SK-N-SH (cell line): ENCODE results near the gene TLX3. TPM values are rescaled to one million over a fixed set of nuclear protein-coding genes. Genes with fewer than 3 reads are reported as not detected.

Experiments used
- CTCF ChIA-PET: fragments of 300-600, 350-600 bp; formaldehyde crosslinking; extraction: SDS; loops from one replicate; lab custom pipeline; 2021; lab: Yijun Ruan, JAX
- POLR2A ChIA-PET: fragments of 350-600 bp; sonication (Branson Sonifier 250); formaldehyde crosslinking; extraction: SDS; loops from one replicate; lab custom pipeline; 2020; ENCODE audit warnings: antibody characterized with exemption, inconsistent platforms; lab: Yijun Ruan, JAX
- DNase-seq: peaks from one replicate; pipeline ENCODE4 v3.0.0; 2012
- H2AFZ ChIP-seq: fragments of 200-600 bp; sonication (generic); 2 replicates; pipeline ENCODE4 v1.8.1; 2016; ENCODE audit warnings: antibody characterized with exemption, mild to moderate bottlenecking, low read depth
- H3F3A ChIP-seq: fragments of 200-600 bp; sonication (generic); replicated peaks from 2 replicates; pipeline ENCODE3; 2016; ENCODE audit warnings: antibody characterized with exemption, mild to moderate bottlenecking; ENCODE audit not compliant: insufficient read depth
- H3K27ac ChIP-seq, 2 experiments: fragments of 200-500 bp in 1 of 2; fragments of 200-600 bp in 1 of 2; sonication (Bioruptor generic) in 1 of 2; sonication (generic), shearing (Covaris generic) in 1 of 2; 2 replicates each; pipeline versions ENCODE4 v1.5.1 to v1.6.1; 2014 to 2016; ENCODE audit warnings: low read depth in 2 of 2, inconsistent platforms in 1 of 2, low read length in 1 of 2, mild to moderate bottlenecking in 1 of 2, mixed read lengths in 1 of 2
- H3K27me3 ChIP-seq: fragments of 200-600 bp; sonication (generic), shearing (Covaris generic); 2 replicates; pipeline ENCODE4 v1.6.1; 2016; ENCODE audit warnings: mixed run types; ENCODE audit not compliant: insufficient read depth
- H3K36me3 ChIP-seq, 2 experiments: fragments of 200-500 bp in 1 of 2; fragments of 200-600 bp in 1 of 2; sonication (Bioruptor generic) in 1 of 2; sonication (generic) in 1 of 2; replicated peaks in 1 of 2; 2 replicates each; pipeline versions ENCODE3 to v1.5.1; 2014 to 2016; ENCODE audit warnings: low read length in 1 of 2, mild to moderate bottlenecking in 1 of 2; ENCODE audit not compliant: insufficient read depth in 2 of 2, control insufficient read depth in 1 of 2
- H3K4me1 ChIP-seq, 2 experiments: fragments of 200-500 bp in 1 of 2; fragments of 200-600 bp in 1 of 2; sonication (Bioruptor generic) in 1 of 2; sonication (generic), shearing (Covaris generic) in 1 of 2; 2 replicates each; pipeline versions ENCODE4 v1.5.1 to v1.6.1; 2014 to 2016; ENCODE audit warnings: low read depth in 1 of 2, low read length in 1 of 2, mixed run types in 1 of 2; ENCODE audit not compliant: insufficient read depth in 2 of 2, control insufficient read depth in 1 of 2
- H3K4me2 ChIP-seq: fragments of 200-600 bp; sonication (generic), shearing (Covaris generic); 2 replicates; pipeline ENCODE4 v1.6.1; 2017; ENCODE audit warnings: mixed run types
- H3K4me3 ChIP-seq, 2 experiments: fragments of 200-500 bp in 1 of 2; fragments of 200-600 bp in 1 of 2; sonication (Bioruptor generic) in 1 of 2; sonication (generic), shearing (Covaris generic) in 1 of 2; 2 replicates each; pipeline versions ENCODE4 v1.5.1 to v1.8.1; 2014 to 2016; ENCODE audit warnings: low read depth in 2 of 2, inconsistent platforms in 1 of 2, low read length in 1 of 2, mild to moderate bottlenecking in 1 of 2, mixed read lengths in 1 of 2, moderate library complexity in 1 of 2
- H3K79me2 ChIP-seq: fragments of 200-600 bp; sonication (generic); 2 replicates; pipeline ENCODE4 v1.8.1; 2017; ENCODE audit warnings: mild to moderate bottlenecking; ENCODE audit not compliant: insufficient read depth
- H3K9ac ChIP-seq: fragments of 200-600 bp; sonication (generic); 2 replicates; pipeline ENCODE4 v1.6.1; 2017; ENCODE audit warnings: mixed run types
- H3K9me2 ChIP-seq: fragments of 200-600 bp; sonication (generic); 2 replicates; pipeline ENCODE4 v1.6.1; 2017; ENCODE audit warnings: mixed run types
- H3K9me3 ChIP-seq: fragments of 200-600 bp; sonication (generic); 2 replicates; pipeline ENCODE4 v1.6.1; 2017; ENCODE audit warnings: mixed run types, mild to moderate bottlenecking, moderate library complexity
- H4K20me1 ChIP-seq: fragments of 200-600 bp; sonication (generic); 2 replicates; pipeline ENCODE4 v1.6.1; 2017; ENCODE audit warnings: mild to moderate bottlenecking, mixed run types; ENCODE audit not compliant: insufficient read depth
- FOSL2 ChIP-seq: IDR thresholded peaks from 2 replicates; pipeline ENCODE4 v1.4.0; 2012; ENCODE audit warnings: low read depth, mild to moderate bottlenecking, moderate library complexity, borderline replicate concordance
- FOXJ3 ChIP-seq: sonication (generic); formaldehyde crosslinking; IDR thresholded peaks from 2 replicates; pipeline ENCODE4 v1.5.1; 2020; ENCODE audit warnings: mild to moderate bottlenecking, missing genetic modification reagents
- GABPA ChIP-seq: IDR thresholded peaks from 2 replicates; pipeline ENCODE4 v1.4.0; 2012; ENCODE audit warnings: low read depth, mild to moderate bottlenecking
- GATA2 ChIP-seq: sonication (generic); formaldehyde crosslinking; IDR thresholded peaks from 2 replicates; pipeline ENCODE4 v1.5.0; 2020; ENCODE audit warnings: mild to moderate bottlenecking, missing genetic modification reagents
- MXI1 ChIP-seq: IDR thresholded peaks from 2 replicates; pipeline ENCODE4 v1.6.1; 2012; ENCODE audit warnings: mild to moderate bottlenecking, low read depth, low read length, improper control_type of control experiment
- NRF1 ChIP-seq: IDR thresholded peaks from 2 replicates; pipeline ENCODE4 v1.6.1; 2012; ENCODE audit warnings: low read depth, mild to moderate bottlenecking, low read length
- PBX3 ChIP-seq: IDR thresholded peaks from 2 replicates; pipeline ENCODE4; 2012
- RAD21 ChIP-seq: IDR thresholded peaks from 2 replicates; pipeline ENCODE4 v1.6.1; 2012; ENCODE audit warnings: mild to moderate bottlenecking, low read length
- RCOR1 ChIP-seq: fragments of 150-350 bp; IDR thresholded peaks from 2 replicates; pipeline ENCODE4 v1.6.1; 2017; ENCODE audit warnings: antibody characterized with exemption, low read length
- REST ChIP-seq: IDR thresholded peaks from 2 replicates; pipeline ENCODE4 v1.6.1; 2012; ENCODE audit warnings: mild to moderate bottlenecking, low read depth, low read length, moderate library complexity
- SMC3 ChIP-seq: IDR thresholded peaks from 2 replicates; pipeline ENCODE4 v1.6.1; 2012; ENCODE audit warnings: low read depth, low read length, improper control_type of control experiment
- TAF1 ChIP-seq: IDR thresholded peaks from 2 replicates; pipeline ENCODE4 v1.6.1; 2012; ENCODE audit warnings: low read depth, mild to moderate bottlenecking, low read length, moderate library complexity, borderline replicate concordance
- TCF12 ChIP-seq: IDR thresholded peaks from 2 replicates; pipeline ENCODE4 v1.4.0; 2012
- WGBS: methylation state at CpG from one replicate; pipeline ENCODE4 v1.1.6; 2017; ENCODE audit warnings: low lambda C conversion rate; 5-methylcytosine and 5-hydroxymethylcytosine counted together
- polyA plus RNA-seq, 3 experiments: library from polyadenylated mRNA; depleted of rRNA; stranded (reverse); fragments of >200 nt; gene quantifications; 2 replicates each; pipeline ENCODE4 v1.2.3, GENCODE V29; 2012
- TF ChIP-seq, protein P1 (sequence below): IDR thresholded peaks from 2 replicates; pipeline ENCODE4 v1.4.0; 2012; ENCODE audit warnings: low read depth
- TF ChIP-seq, protein P2 (sequence below): fragments of 150-350 bp; IDR thresholded peaks from 2 replicates; pipeline ENCODE4 v1.6.1; 2017; ENCODE audit warnings: antibody characterized with exemption, low read length, low read depth, borderline replicate concordance
- TF ChIP-seq, protein P3 (sequence below): fragments of 150-350 bp; IDR thresholded peaks from 2 replicates; pipeline ENCODE4 v1.6.1; 2016; ENCODE audit warnings: mild to moderate bottlenecking, low read depth, low read length

TLX3 gene
- polyA plus RNA-seq, 1 of the 3 experiments (the other 2 are of a cell fraction): 4.7 TPM

- Histone ChIP-seq H3K27ac (peak overlapping the region in 1 of 2 experiments; percentile 81; a peak in 1 of 4 replicates), H3F3A (peaks cover 3% of the 10 kb centered on the region), H4K20me1 (no peaks in the 10 kb centered on the region), H2AFZ (peak overlapping the region; percentile 86), H3K79me2 (peaks cover 8% of the 10 kb centered on the region; the same call in 1 of the 2 replicates), H3K36me3 (no peaks in the 10 kb centered on the region), H3K27me3 (no peaks in the 10 kb centered on the region; the same call in 1 of the 2 replicates), H3K9me3 (no peaks in the 10 kb centered on the region), H3K4me1 (peaks cover 0 to 40% of the 10 kb centered on the region in 2 experiments; a peak in 2 of 4 replicates), H3K9ac (peak overlapping the region; percentile 78; the same call in 1 of the 2 replicates), H3K4me3 (peak overlapping the region; percentile 86 to 87), H3K4me2 (peak overlapping the region; percentile 98; the same call in 1 of the 2 replicates), H3K9me2 (no peaks in the 10 kb centered on the region)
- ChIA-PET CTCF (interaction anchor here (0.9 to 4.7 kb wide), 8 partner anchors 11 to 295 kb away, joined by 3 to 46 read pairs (median 4); no protein-coding TSS in a partner anchor), POLR2A (interaction anchor here (2.3 to 2.4 kb wide), 2 partner anchors 9 to 13 kb away, joined by 13 to 20 read pairs; no protein-coding TSS in a partner anchor)
- TF ChIP-seq PBX3 (peak; percentile 20; the same call in 1 of the 2 replicates), MXI1 (no peak)
- 88% methylated on average over 25 of the region's 41 CpGs for WGBS
- DNase-seq: no peak
Observed at GRCh38 chr5:171310212-171310818, 1.3 kb downstream of the TLX3 start.

- Histone ChIP-seq H3K9me2 (no peaks in the 10 kb centered on the region), H3K4me1 (peaks cover 0 to 35% of the 10 kb centered on the region in 2 experiments; a peak in 1 of 4 replicates), H3K9ac (no peak overlapping the region), H3K27ac (no peak overlapping the region), H3K9me3 (no peaks in the 10 kb centered on the region), H3K79me2 (peaks cover 8% of the 10 kb centered on the region; the same call in 1 of the 2 replicates), H4K20me1 (no peaks in the 10 kb centered on the region), H2AFZ (no peak overlapping the region), H3K36me3 (no peaks in the 10 kb centered on the region), H3K4me3 (peak overlapping the region in 1 of 2 experiments; percentile 87; a peak in 1 of 4 replicates), H3K4me2 (no peak overlapping the region), H3K27me3 (no peaks in the 10 kb centered on the region; the same call in 1 of the 2 replicates), H3F3A (peaks cover 2% of the 10 kb centered on the region)
- DNase-seq: no peak
- TF ChIP-seq, protein P1, sequence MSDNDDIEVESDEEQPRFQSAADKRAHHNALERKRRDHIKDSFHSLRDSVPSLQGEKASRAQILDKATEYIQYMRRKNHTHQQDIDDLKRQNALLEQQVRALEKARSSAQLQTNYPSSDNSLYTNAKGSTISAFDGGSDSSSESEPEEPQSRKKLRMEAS: no peak
- no peak for TF ChIP-seq NRF1
- no peak for TF ChIP-seq REST
- TF ChIP-seq GATA2: no peak
- TF ChIP-seq, protein P2, sequence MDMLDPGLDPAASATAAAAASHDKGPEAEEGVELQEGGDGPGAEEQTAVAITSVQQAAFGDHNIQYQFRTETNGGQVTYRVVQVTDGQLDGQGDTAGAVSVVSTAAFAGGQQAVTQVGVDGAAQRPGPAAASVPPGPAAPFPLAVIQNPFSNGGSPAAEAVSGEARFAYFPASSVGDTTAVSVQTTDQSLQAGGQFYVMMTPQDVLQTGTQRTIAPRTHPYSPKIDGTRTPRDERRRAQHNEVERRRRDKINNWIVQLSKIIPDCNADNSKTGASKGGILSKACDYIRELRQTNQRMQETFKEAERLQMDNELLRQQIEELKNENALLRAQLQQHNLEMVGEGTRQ: no peak
- TF ChIP-seq RCOR1: no peak
- no peak for TF ChIP-seq TCF12
- no peak for TF ChIP-seq GABPA
- no peak for TF ChIP-seq TAF1
- TF ChIP-seq RAD21: no peak
- TF ChIP-seq MXI1: no peak
- TF ChIP-seq SMC3: no peak
- no peak for TF ChIP-seq FOSL2
- TF ChIP-seq, protein P3, sequence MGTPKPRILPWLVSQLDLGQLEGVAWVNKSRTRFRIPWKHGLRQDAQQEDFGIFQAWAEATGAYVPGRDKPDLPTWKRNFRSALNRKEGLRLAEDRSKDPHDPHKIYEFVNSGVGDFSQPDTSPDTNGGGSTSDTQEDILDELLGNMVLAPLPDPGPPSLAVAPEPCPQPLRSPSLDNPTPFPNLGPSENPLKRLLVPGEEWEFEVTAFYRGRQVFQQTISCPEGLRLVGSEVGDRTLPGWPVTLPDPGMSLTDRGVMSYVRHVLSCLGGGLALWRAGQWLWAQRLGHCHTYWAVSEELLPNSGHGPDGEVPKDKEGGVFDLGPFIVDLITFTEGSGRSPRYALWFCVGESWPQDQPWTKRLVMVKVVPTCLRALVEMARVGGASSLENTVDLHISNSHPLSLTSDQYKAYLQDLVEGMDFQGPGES: no peak
- TF ChIP-seq FOXJ3 (CRISPR knock-in tag): no peak
- ChIA-PET POLR2A (no interaction called here), CTCF (no interaction called here)
- WGBS: 90% methylated on average over 36 of the region's 41 CpGs
Observed at GRCh38 chr5:171310819-171311321, 1.8 kb downstream of the TLX3 start.
